HepG2 (cell line): ENCODE results near the gene PHRF1. TPM values are rescaled to one million over a fixed set of nuclear protein-coding genes. Genes with fewer than 3 reads are reported as not detected.

Source experiments
- ARID4A ChIP-seq: sonication (generic); formaldehyde crosslinking; IDR thresholded peaks from 2 replicates; pipeline ENCODE4 v1.5.0; 2020; ENCODE audit warnings: mild to moderate bottlenecking, missing genetic modification reagents, borderline replicate concordance
- LRRFIP1 ChIP-seq: sonication (generic); formaldehyde crosslinking; conservative IDR thresholded peaks from 2 replicates; pipeline ENCODE4 v1.4.0; 2020; ENCODE audit warnings: missing genetic modification reagents
- PATZ1 ChIP-seq: sonication (generic); formaldehyde crosslinking; IDR thresholded peaks from 2 replicates; pipeline ENCODE4 v1.4.0; 2020; ENCODE audit warnings: missing genetic modification reagents
- polyA plus RNA-seq, 8 experiments: library from polyadenylated mRNA; depleted of rRNA in 3 of 8; stranded (reverse) in 7 of 8; unstranded in 1 of 8; fragments of >200 nt; fragmentation: Illumina TruSeq in 4 of 8; extraction: Trizol in 4 of 8; gene quantifications; 2 replicates each; pipeline versions ENCODE4 v1.2.1 to v1.2.3, GENCODE V29; 2011 to 2016; ENCODE audit warnings: low read depth in 4 of 8, missing spikeins in 1 of 8, mixed read lengths in 1 of 8; ENCODE audit not compliant: insufficient read depth in 1 of 8
- total RNA-seq, 5 experiments: library from RNA; depleted of rRNA; stranded (reverse); fragments of >200 nt; fragmentation: Illumina TruSeq; extraction: Trizol; gene quantifications; 2 replicates each; pipeline ENCODE4 v1.2.3, GENCODE V29; 2016; ENCODE audit warnings: low read depth in 1 of 5

The PHRF1 gene
- total and polyA plus RNA-seq, 2 of the 13 experiments (the other 11 are each of a cell fraction or from before 2014, with no cell fraction given): 8.2 to 16.7 TPM

- TF ChIP-seq LRRFIP1: no peak
- TF ChIP-seq PATZ1: 0 out of 2 replicates have a peak, but pooled peaks have one; percentile 20
- no peak for TF ChIP-seq ARID4A (CRISPR knock-in tag)
Observed at GRCh38 chr11:623999-624704, 47.9 kb downstream of the PHRF1 start (continued).
